Measurements from ENCODE around the gene GRIK5.

GRCh38 chr19:41978470-41978869 is 91.5 kb downstream of the GRIK5 start:
- no peak for TF ChIP-seq POLR2A (IDR thresholded peaks at IDR 0.05)
- no peak for TF ChIP-seq CTCF (IDR thresholded peaks at IDR 0.05)

Data from esophagus squamous epithelium (tissue), 4 donors.